22Rv1 (cell line): ENCODE data around the gene GORASP1.

Experiments
- H3K27ac ChIP-seq: fragments of 450-650 bp; 2 replicates; pipeline ENCODE4 v1.5.1; 2017
- CTCF ChIP-seq: fragments of 450-650 bp; IDR thresholded peaks from 2 replicates; pipeline ENCODE4 v1.5.1; 2017; ENCODE audit warnings: mild to moderate bottlenecking
- ZFX ChIP-seq: fragments of 450-650 bp; IDR thresholded peaks from 2 replicates; pipeline ENCODE4 v1.6.1; 2017; ENCODE audit warnings: antibody characterized with exemption, borderline replicate concordance

Gene GORASP1

GRCh38 chr3:39127908-39128304 is 20.5 kb upstream of the GORASP1 start:
- H3K27ac ChIP-seq: no peak overlapping the region
- TF ChIP-seq CTCF (no peak), ZFX (no peak)

GRCh38 chr3:39127269-39127907 is 20.0 kb upstream of the GORASP1 start:
- H3K27ac ChIP-seq: no peak overlapping the region
- TF ChIP-seq ZFX (no peak), CTCF (no peak)

- TF ChIP-seq ZFX: no peak
- peak; percentile 71 for TF ChIP-seq CTCF
- peak overlapping the region; percentile 59; the same call in 1 of the 2 replicates for H3K27ac ChIP-seq
These were observed 19.2 kb upstream of the GORASP1 start for GRCh38 chr3:39126532-39127071.

- TF ChIP-seq ZFX: no peak
- no peak for TF ChIP-seq CTCF
- H3K27ac ChIP-seq: peak overlapping the region; percentile 59
These were observed 18.5 kb upstream of the GORASP1 start for GRCh38 chr3:39125841-39126500.

GRCh38 chr3:39124876-39125840 is 17.7 kb upstream of the GORASP1 start:
- H3K27ac ChIP-seq: peak overlapping the region; percentile 59
- no peak for TF ChIP-seq ZFX
- peak; percentile 49 for TF ChIP-seq CTCF

- H3K27ac ChIP-seq: no peak overlapping the region
- TF ChIP-seq ZFX (no peak), CTCF (no peak)
These were observed 15.4 kb upstream of the GORASP1 start for GRCh38 chr3:39122813-39123212.
